Hindlimb muscle (tissue), 1 donor: ENCODE results near the gene TTLL11. TPM values are rescaled to one million over a fixed set of nuclear protein-coding genes. Genes with fewer than 3 reads are reported as not detected.
"Not testable (repeated sequence)": the region's sequence is repeated elsewhere in the genome, so short reads cannot be mapped to it uniquely, and the experiment has no call there.

Source experiments
- DNase-seq: peaks from one replicate; pipeline ENCODE4 v3.0.0-alpha.2; 2013
- polyA plus RNA-seq: library from polyadenylated mRNA; unstranded; fragments of 120-200 nt; gene quantifications from one replicate; pipeline ENCODE4 v1.2.1, GENCODE V29; 2013; ENCODE audit not compliant: insufficient read length

Gene TTLL11
- polyA plus RNA-seq, 1 donor: 27.9 TPM

- no peak for DNase-seq
These were observed 94.5 kb downstream of the TTLL11 start for GRCh38 chr9:121998513-121999049.

- DNase-seq: peak; percentile 57
These were observed 95.3 kb downstream of the TTLL11 start for GRCh38 chr9:121997791-121998190.

- DNase-seq: no peak
These were observed 96.3 kb downstream of the TTLL11 start for GRCh38 chr9:121996783-121997182.

GRCh38 chr9:121995997-121996396 is 97.1 kb downstream of the TTLL11 start:
- no peak for DNase-seq

- DNase-seq: peak; percentile 73
These were observed 100.4 kb downstream of the TTLL11 start for GRCh38 chr9:121992571-121993212.

- DNase-seq: no peak
These were observed 101.8 kb downstream of the TTLL11 start for GRCh38 chr9:121991307-121991661.

GRCh38 chr9:121990600-121991306 is 102.4 kb downstream of the TTLL11 start:
- no peak for DNase-seq

- no peak for DNase-seq
These were observed 104.1 kb downstream of the TTLL11 start for GRCh38 chr9:121989010-121989409.

- no peak for DNase-seq
These were observed 105.8 kb downstream of the TTLL11 start for GRCh38 chr9:121987314-121987713.

GRCh38 chr9:121985792-121986494 is 107.2 kb downstream of the TTLL11 start:
- DNase-seq: no peak

- DNase-seq: no peak
These were observed 108.2 kb downstream of the TTLL11 start for GRCh38 chr9:121984726-121985402.

GRCh38 chr9:121983736-121984135 is 109.4 kb downstream of the TTLL11 start:
- no peak for DNase-seq

- DNase-seq: no peak
These were observed 111.8 kb downstream of the TTLL11 start for GRCh38 chr9:121981118-121981883.

- not testable (repeated sequence) for DNase-seq
These were observed 112.4 kb downstream of the TTLL11 start for GRCh38 chr9:121980665-121981064.

GRCh38 chr9:121979736-121980135 is 113.4 kb downstream of the TTLL11 start:
- no peak for DNase-seq

- no peak for DNase-seq
These were observed 116.4 kb downstream of the TTLL11 start for GRCh38 chr9:121976751-121977150.

- DNase-seq: no peak
These were observed 117.3 kb downstream of the TTLL11 start for GRCh38 chr9:121975801-121976277.

- no peak for DNase-seq
These were observed 118.7 kb downstream of the TTLL11 start for GRCh38 chr9:121974421-121974820.

- DNase-seq: no peak
These were observed 120.6 kb downstream of the TTLL11 start for GRCh38 chr9:121972501-121972981.

GRCh38 chr9:121968056-121968455 is 125.1 kb downstream of the TTLL11 start:
- DNase-seq: no peak

- no peak for DNase-seq
These were observed 126.4 kb downstream of the TTLL11 start for GRCh38 chr9:121966706-121967105.

GRCh38 chr9:121963528-121963995 is 129.5 kb downstream of the TTLL11 start:
- DNase-seq: no peak
